HuH-7.5 (cell line): ENCODE results near the gene CHST15.
"Not testable (repeated sequence)": the region's sequence is repeated elsewhere in the genome, so short reads cannot be mapped to it uniquely, and the experiment has no call there.

ENCODE experiments used
- DNase-seq: peaks from one replicate; pipeline ENCODE4 v3.0.0; 2011; ENCODE audit warnings: low spot score

The CHST15 gene

DNA sequence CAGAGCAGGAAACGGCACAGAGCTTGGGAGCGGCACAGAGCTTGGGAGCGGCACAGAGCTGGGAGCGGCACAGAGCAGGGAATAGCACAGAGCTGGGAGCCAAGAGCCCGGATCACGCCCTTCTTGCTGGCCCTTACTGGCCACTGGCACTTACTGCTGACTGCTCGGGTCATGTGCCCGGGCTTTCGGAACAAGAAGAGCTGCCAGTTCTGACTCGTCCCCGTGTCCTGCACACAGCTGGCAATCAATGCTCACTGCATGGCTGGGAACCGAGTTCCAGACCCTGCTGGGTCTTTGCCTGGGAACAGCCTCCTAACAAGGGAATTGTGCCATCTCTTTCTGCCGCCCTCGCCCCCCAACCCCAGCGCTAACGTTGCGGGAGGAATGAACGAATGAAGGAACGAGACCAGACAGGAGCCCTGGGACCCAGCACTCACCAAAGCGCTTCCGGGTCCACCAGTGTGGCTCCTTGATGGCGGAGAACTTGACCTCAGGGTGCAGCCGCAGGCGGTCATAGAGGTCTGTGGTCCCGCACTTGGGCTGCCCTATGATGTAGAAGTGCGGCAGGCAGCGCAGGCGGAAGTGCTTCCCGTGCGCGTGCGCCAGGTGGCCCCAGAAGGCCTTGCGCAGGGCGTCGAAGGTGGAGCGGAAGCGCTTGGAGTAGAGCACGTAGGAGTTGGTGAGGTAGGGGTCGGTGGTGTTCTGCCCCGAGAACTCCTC, 49.1 kb downstream of the CHST15 start:
- no peak for DNase-seq

DNA sequence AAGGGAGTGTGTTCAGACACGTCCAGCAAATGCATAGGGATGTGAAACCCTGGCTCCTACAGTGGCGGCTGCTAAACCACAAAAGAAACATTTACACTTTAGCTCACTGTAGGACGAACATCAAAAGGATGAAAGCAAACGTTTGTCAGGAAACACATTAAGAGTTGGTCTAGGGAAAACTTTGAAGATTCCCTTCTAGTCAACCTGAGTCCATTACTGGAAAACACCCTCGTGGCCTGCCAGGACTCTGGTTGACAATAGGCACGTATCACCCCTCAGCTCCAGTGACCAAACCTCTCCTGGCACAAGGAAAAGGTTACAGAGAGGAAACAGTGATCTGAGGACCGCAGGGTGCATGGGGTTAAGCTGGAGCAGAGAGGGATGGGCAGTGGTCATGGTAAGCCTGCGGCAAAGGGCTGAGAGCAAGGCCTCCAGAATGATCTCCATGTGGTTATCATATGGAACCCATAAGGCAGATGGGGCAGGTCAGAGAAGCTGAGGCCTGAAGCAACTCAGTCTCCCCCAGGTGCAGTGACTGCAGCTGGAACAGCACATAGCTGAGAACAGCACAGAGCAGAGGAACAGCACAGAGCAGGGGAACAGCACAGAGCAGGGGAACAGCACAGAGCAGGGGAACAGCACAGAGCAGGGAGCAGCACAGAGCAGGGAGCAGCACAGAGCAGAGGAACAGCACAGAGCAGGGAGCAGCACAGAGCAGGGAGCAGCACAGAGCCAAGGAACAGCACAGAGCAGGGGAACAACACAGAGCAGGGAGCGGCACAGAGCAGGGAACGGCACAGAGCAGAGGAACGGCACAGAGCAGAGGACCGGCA, 49.9 kb downstream of the CHST15 start:
- no peak for DNase-seq

DNA sequence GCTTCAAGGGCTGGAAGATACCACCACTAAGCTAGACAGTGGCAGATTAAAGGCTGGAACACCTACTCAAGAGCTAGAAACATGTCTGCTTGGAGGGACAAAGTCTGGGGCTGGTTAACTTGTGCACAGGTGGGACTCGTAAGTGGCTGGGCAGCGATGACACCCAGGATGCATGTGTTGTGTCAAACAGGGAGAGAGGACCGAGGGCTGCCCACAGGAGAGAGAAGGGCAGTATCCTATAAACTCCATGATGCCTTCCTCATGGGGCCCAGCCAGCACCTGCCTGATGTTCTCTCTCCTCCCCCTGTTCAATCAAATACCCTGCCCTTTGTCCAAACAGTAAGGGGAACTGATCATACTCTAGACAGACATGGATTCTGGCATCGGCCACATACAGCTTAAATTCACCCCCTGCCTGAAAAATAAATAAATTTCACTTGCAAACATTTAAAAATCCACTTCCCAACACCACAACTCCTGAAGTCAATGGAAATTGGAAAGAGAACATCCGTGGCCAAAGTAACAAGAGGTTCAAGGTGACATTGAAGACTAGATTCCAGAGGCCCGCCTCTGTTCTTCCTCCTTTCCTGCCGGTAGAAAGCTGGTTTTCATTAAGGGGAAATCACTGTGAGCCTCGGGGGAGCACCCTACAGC, 50.6 kb downstream of the CHST15 start:
- DNase-seq, result no peak

DNA sequence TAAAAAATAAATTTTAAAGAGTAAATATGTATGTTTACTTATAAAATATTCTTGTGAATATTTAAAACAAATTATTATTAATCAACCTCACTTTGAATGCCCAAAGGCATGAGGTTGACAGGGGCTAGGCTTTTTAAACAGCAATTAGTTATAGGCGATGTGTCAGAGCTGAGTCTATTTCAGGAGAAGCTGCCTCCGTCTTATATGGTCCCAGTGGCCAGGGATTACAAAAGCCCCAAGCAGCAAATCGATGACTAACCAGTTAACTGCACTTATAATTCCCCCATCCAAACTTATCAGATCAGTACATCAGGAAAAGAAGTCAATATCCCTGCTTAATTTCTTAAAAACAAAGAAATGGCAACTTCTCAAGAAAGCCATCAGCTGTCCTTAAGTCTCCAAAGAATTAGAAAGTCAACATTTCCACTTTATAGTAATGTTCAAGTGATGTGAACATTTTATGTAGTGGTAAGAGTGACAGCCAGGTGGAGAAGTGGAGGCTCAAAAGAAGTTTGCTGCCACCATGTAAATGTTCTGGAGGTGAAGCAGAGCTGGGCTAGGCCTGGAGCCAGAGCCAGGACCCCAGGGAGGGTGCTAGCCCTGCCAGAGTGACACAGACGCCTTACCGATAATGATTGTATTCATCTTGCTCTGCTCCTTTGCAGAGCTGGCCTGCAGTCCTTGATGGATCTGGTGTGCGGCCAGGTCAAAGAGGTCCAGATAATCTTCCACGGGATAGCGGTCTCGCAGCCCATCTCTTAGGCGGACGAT, 51.5 kb downstream of the CHST15 start:
- DNase-seq, result no peak

DNA sequence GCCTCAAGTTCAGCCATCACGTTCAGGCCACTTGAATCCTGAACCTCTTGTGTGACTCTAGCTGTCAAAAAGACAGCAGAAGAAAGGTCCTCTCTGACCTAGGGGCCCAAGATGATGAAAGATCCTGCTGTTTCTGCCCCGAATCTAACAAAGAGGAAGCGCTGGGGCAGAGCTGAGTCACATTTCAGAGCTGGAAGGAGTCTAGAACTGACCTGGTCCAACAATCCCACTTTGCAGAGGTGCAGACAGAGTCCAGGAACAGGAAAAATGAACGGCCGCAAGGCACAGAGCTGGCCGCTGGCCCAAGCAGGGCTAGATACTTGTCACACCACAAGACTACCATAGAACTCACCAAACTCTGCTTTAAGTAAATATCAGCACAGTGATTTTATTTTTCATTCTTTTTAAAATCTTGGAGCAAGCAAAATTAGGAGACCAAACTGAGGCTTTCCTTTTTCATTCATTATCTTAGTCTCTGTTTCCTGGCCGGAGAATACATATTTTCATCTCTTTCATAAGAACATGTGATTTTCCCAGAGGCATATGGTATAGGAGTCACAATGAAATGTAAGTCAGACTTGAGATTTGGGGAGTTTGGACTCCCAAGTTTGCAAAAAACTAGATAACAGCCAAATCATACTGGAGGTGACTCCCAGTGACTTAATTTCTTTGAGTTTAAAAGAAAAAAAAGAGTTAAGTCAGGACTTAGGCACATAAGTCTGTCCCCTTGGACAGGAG, 52.8 kb downstream of the CHST15 start:
- DNase-seq, result no peak

DNA sequence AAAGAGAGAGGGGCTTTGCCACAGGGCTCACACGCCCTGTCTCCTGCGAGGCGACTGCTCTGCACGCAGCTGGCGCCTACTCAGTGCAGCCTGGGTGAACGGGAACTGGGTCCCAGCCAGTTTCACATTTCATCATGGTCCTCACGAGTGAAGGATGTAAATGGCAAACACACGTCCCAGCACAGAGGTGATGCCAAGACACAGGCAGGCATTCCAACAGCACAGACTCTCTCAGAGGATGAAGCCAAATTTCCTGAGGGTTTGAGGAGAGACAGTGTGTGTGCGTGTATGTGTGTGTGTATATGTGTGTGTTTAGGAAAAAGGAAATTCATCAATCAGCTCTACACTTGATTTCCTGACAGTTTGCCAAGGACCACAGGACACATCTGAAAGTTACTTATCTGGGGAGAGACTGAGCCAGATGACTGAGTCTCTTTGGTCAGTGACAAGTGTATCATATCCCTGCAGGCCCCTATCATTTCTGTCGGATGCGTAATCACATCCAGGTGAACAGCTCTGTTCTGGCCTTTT, 53.9 kb downstream of the CHST15 start:
- DNase-seq, result no peak

DNA sequence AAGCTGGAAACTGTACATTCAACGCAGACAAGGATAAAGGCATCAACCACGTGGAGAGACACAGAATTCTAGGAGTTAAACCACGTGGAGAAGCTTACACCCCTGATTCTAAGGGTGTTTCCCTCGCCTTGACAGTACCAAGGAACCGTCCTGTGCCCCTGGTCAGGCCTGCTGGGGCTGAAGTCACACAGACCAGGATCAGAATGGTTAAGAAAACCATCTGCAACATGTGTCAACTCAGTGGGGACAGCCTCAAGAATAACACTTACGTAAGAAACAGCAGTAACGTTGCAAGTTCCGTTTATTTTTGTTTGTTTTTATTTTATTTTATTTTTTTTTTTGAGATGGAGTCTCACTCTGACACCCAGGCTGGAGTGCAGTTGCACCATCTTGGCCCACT, 55.6 kb downstream of the CHST15 start:
- DNase-seq, result no peak

DNA sequence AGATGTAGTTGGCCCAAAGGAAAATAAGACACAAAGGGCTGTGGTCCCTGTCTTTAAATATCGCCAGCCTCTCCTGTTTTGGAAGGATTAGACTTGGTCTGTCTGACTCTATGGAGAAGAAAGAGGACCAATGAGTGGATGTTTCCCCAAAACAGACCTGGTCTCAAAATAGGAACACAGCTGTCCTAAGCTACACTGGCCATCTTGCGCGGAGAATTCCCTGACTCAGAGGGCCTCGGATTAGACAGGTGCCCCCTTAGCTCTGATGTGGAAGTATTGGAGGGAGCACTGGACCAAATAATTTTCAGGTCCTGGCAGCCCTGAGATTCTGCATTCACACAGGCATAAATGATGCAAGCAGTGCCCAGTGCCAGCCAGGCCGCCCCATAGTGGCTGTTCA, 56.1 kb downstream of the CHST15 start:
- no peak for DNase-seq

DNA sequence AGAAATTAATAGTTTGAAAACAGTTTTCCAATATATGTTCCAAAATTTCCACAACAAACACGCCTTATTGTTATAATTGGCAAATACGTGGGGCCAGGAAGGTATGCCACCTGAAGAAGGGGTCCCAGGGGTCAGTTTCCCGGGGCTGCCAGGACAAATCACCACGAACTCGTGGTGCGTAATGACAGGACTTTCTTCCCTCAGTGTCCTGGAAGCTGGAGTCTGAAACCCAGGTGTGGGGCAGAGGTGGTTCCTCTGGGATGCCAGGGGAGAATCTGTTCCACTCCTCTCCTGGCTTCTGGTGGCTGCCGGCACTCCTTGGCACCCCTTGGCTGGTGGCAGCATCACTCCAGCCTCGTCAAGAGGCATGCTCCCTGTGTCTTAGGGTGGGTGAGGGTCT, 56.7 kb downstream of the CHST15 start:
- no peak for DNase-seq

DNA sequence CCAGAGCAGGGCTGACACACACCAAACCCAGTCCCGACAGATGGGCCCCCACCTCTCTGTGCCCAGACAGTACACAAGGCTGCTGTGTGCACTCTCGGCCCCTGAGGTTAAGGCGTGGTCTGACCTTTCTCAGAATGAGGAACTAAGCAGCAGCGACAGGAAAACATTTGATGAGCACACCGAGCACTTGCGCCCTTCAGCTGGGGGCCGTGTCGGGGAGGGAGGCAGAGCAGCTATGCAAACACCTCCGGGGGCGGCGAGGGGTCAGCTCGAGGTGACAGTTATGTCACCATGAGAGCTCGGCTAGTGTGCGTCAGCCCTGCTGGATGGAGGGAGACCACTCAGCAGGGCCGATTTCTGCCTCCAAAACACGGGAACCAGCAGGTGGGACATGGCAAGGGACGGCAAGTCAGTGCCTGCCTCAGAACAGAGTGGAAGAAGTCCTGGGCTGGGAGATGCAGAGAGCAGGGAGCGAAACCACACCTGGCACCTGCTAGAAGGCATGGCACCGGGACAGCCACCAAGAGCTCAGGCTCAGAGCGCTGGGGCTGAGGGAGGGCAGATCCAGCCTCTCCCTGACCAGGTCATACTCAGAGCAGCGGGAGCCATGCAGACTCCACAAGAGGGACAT, 57.4 kb downstream of the CHST15 start:
- peak; percentile 69 for DNase-seq

DNA sequence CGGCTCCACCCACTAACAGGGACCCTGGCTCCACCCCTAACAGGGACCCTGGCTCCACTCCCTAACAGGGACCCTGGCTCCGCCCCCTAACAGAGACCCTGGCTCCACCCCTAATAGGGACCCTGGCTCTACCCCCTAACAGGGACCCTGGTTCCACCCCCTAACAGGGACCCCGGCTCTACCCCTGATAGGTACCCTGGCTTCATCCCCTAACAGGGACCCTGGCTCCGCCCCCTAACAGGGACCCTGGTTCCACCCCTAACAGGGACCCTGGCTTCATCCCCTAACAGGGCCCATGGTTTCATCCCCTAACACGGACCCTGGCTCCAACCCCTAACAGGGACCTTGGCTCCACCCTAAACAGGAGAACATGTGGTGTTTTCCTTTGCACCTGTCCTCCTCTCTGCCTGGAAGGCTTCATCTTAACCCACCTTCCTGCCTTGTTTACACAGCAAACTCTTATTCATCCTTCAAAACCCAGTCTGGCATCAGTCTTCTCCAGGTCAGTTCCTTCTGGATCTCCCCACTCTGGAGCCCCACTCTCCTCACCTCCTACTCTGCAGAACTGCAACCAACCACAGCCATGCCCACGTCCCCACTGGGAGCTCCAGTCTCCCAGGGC, 58.0 kb downstream of the CHST15 start:
- no peak for DNase-seq

DNA sequence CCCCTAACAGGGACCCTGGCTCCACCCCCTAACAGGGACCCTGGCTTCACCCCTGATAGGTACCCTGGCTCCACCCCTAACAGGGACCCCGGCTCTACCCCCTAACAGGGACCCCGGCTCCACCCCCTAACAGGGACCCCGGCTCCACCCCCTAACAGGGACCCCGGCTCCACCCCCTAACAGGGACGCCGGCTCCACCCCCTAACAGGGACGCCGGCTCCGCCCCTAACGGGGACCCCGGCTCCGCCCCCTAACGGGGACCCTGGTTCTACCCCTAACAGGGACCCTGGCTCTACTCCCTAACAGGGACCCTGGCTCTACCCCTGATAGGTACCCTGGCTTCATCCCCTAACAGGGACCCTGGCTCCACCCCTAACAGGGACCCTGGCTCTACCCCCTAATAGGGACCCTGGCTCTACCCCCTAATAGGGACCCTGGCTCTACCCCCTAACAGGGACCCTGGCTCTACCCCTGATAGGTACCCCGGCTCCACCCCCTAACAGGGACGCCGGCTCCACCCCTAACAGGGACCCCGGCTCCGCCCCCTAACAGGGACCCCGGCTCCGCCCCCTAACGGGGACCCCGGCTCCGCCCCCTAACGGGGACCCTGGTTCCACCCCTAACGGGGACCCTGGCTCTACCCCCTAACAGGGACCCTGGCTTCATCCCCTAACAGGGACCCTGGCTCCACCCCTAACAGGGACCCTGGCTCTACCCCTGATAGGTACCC, 58.7 kb downstream of the CHST15 start:
- DNase-seq, result not testable (repeated sequence)

DNA sequence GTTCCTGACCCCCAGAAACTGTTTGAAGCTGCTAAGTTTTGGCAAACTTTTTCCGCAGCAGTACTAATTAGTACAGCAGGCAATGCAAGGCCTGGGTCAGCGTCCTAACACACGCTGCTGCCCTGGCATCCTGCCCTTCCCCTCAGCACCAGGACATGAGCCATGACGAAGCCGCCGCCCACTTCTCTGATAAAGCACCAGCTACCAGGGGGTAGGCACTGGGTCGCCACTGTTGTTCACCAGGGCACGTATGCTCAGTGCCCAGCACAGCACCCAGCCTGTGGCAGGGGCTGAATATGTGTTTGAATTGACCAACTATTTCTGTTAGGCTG, 59.5 kb downstream of the CHST15 start:
- DNase-seq, result no peak

DNA sequence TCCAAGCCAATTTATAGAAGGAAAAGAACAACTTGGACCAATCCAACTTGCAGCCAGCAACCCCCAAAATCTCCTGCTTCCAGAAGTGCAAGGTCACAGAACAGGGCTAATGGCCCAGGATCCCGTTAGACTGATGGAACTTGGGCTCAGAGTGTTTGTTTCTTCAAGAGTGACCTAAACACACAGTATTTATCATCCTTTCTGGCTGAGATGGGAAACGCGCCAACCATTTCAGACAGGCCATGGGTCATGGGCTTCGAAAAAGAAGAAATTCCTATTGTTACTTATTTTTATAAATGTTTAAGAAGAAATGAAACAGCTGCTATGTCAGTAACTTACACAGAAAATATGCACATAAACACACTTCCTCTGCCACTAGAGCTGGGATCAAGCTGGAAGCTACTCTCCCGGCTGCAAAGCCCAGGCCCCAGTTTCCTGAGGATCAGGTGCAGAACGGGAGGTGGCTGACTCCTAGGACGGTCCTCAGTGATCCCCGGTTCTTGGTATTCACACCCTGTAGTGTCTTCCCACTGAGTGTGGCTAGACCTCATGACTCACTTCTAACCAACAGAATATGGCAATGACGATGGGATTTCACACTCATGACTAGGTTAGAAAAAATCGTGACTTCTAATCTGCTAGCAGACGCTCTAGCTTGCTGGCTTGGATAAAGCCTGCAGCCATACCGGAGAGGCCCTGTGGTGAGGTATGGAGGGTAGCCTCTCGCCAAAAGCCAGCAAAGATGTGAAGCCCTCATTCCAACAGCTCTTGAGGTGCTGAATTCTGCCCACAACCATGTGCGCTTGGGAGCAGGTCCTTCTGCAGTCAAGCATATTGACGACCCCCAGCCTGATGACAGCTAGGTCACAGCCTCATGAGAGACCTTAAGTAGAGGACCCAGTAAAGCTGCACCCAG, 60.2 kb downstream of the CHST15 start:
- DNase-seq, result no peak

DNA sequence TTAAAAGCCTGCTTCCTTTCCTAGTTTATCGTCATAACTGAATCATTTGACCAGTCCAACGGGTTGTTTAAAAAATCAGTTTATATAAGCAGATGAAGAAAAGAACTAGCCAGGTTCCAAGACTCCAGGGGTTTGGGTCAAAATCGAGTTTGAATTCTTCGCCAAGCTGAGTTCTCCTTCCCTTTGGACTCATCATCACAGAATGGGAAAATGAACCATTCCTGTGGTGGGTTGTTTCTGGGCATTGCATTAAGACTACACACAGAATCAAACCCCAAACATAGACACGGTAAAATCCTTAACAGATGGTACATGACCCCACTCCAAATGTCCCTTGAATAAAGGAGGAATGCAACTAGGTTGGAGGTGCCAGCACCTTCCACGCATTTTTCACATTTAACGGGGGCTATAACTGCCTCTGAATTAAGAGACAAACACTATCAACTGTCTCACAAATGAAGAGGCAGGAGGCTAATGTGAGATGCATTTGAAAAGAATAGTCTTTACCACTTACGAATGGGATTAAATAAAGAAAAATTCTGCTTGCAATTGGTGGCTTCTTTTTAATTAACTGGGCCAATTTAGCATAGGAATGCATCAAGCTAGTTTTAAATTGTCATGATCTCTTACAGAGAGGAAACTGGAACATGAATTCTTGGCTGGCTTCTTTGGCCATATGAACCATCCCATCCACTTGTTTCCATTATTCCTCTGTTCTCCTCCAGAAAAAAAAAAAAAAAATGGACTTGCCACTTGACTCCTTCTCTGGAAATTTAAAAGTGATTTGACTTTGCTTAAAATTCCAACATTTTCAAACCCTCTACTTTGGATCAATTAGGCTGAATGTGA, 61.1 kb downstream of the CHST15 start:
- DNase-seq, result no peak

DNA sequence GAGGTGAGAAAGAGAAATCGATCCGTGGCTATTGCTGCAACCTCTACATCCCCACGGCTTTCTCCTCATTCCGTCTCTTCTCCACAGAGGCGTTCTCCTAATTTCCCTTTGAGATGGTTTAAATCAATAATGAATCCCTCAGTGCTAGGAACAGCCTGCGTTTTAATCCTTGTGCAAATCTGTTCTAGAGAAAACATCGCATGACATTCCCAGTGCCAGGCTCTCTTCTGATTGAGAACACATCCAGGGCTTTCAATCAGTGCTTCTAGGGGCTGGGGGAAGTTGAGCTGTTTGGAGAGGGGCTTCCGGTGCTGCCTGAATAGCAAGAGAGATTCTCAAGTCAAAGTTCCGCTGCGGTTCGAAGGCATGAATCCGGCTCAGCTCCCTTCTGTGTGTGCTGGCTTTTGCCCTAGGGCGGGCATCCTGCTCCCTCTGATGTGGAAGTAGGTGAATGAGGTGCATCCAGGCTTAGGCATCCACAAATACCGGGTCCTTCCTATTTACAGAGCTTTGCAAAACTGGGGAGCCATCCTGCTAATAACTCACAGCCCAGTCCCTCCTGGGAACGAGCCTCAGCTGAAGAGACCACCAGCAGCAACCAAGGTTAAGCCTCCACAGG, 62.8 kb downstream of the CHST15 start:
- DNase-seq, result no peak

DNA sequence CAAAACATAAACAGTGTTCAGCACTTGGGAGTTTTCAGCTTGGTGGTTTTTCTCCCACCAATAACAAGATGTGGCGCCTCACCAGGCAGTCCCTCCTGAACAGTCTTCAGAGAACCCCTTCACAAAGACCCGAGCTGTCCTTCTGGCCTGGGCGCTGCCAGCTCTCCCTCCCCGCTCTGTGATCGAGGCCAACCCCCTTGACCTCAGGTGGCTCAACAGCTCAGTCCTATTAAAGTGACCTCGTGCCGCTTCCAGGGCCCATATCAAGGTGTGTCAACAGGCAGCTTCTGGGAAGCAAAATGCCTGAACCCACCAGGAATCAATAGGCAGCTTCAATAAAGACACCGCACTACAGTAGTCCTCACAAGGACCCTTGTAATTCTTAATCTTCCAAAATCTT, 63.3 kb downstream of the CHST15 start:
- no peak for DNase-seq
